DOHH2 (cell line): Measurements from ENCODE around the gene GIPC3.

Experiments used
- H3F3A ChIP-seq: fragments of 200-600 bp; sonication (generic), shearing (Covaris generic); 2 replicates; pipeline ENCODE4 v1.6.0; 2016; ENCODE audit warnings: antibody characterized with exemption, mild to moderate bottlenecking; ENCODE audit not compliant: control insufficient read depth, insufficient read depth
- H3K27ac ChIP-seq: fragments of 200-600 bp; sonication (generic); 2 replicates; pipeline ENCODE4 v1.5.1; 2014; ENCODE audit warnings: low read depth, mild to moderate bottlenecking, low read length, moderate library complexity
- H3K27me3 ChIP-seq: fragments of 200-600 bp; sonication (generic); 2 replicates; pipeline ENCODE4 v1.6.1; 2014; ENCODE audit warnings: mild to moderate bottlenecking, low read length, mixed read lengths; ENCODE audit not compliant: control insufficient read depth
- H3K36me3 ChIP-seq: fragments of 200-600 bp; sonication (generic); 2 replicates; pipeline ENCODE4 v1.6.1; 2014; ENCODE audit warnings: mild to moderate bottlenecking, low read length, moderate library complexity, mixed read lengths; ENCODE audit not compliant: control insufficient read depth
- H3K4me1 ChIP-seq: fragments of 200-600 bp; sonication (generic); 2 replicates; pipeline ENCODE4 v1.6.1; 2014; ENCODE audit warnings: mild to moderate bottlenecking, low read length, mixed read lengths; ENCODE audit not compliant: control insufficient read depth
- H3K4me2 ChIP-seq: fragments of 200-600 bp; sonication (generic); 2 replicates; pipeline ENCODE4 v1.6.0; 2014; ENCODE audit warnings: mild to moderate bottlenecking, low read length, moderate library complexity
- H3K4me3 ChIP-seq: fragments of 200-600 bp; sonication (generic); 2 replicates; pipeline ENCODE4 v1.5.1; 2014; ENCODE audit warnings: mild to moderate bottlenecking, low read length, mixed read lengths
- H3K79me2 ChIP-seq: fragments of 200-600 bp; sonication (generic); 2 replicates; pipeline ENCODE4 v1.6.1; 2014; ENCODE audit warnings: mild to moderate bottlenecking, low read length, mixed read lengths; ENCODE audit not compliant: control insufficient read depth
- H3K9me2 ChIP-seq: fragments of 200-600 bp; sonication (generic); replicated peaks from 2 replicates; pipeline ENCODE4 v1.6.1; 2014; ENCODE audit warnings: mild to moderate bottlenecking, low read length, mixed read lengths; ENCODE audit not compliant: control insufficient read depth
- H3K9me3 ChIP-seq: fragments of 200-600 bp; sonication (generic); 2 replicates; pipeline ENCODE4 v1.6.1; 2014; ENCODE audit warnings: antibody characterized with exemption, low read length, mixed read lengths; ENCODE audit not compliant: control insufficient read depth, insufficient read depth
- H4K20me1 ChIP-seq: fragments of 200-600 bp; sonication (generic); 2 replicates; pipeline ENCODE4 v1.6.0; 2014; ENCODE audit warnings: low read depth, mild to moderate bottlenecking, antibody characterized with exemption, low read length, moderate library complexity; ENCODE audit not compliant: control insufficient read depth, insufficient read depth
- CTCF ChIP-seq: fragments of 200-600 bp; sonication (generic); IDR thresholded peaks from one replicate; pipeline ENCODE4 v1.5.1; 2014; ENCODE audit warnings: antibody characterized with exemption, mild to moderate bottlenecking, low read depth, low read length; ENCODE audit not compliant: poor library complexity, severe bottlenecking
- EZH2phosphoT487 ChIP-seq: fragments of 200-600 bp; sonication (generic); IDR thresholded peaks from 2 replicates; pipeline ENCODE4 v1.6.1; 2017; ENCODE audit warnings: borderline replicate concordance, mild to moderate bottlenecking, antibody characterized with exemption, low read length, moderate library complexity, mixed read lengths

The GIPC3 gene

DNA sequence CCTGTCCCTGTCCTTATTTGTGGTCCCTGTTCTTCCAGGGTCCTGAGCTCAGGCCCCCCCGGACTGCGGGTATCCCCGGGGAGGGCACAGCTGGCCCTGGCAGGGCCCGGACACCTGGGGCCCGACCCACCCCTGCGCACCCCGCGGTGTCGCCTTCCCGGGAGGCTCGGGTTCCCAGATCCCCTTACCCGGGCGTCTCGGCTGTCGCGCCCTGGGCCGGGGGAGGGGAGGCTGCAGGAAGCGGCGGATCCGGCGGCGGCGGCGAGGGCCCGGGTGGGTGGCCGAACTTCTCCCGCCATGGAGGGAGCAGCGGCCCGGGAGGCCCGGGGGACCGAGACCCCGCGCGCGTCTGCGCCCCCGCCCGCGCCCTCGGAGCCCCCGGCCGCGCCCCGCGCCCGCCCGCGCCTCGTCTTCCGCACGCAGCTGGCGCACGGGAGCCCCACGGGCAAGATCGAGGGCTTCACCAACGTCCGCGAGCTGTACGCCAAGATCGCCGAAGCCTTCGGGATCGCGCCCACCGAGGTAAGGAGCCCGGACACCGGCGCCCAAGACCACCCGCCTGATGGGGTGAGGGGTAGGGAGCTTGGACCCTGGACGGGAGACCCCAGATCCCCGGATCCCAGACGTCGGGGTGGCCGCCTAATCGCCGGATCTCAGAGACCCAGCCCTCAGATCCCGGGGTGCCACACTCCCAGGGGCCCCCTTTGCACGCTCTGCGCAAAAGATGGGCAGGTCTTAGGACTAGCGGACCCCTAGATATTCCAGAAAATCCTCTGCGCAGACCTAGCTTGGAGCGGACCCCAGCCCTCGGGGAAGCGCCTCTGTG is at the start of gene GIPC3:
Gene GIPC3, plus strand, starts transcription at position 178 of the 826 bp plus-strand sequence. Its CDS starts 120 bp downstream, at position 298.
- Histone ChIP-seq H4K20me1 (no peaks in the 10 kb centered on the region), H3K27me3 (no peaks in the 10 kb centered on the region), H3K4me1 (no peaks in the 10 kb centered on the region), H3K36me3 (no peaks in the 10 kb centered on the region), H3K9me2 (no peaks in the 10 kb centered on the region), H3K4me3 (no peak within 1 kb of the TSS), H3F3A (no peaks in the 10 kb centered on the region), H3K27ac (no peak within 1 kb of the TSS), H3K4me2 (no peak within 1 kb of the TSS), H3K9me3 (0 out of 2 replicates have a peak, but pooled peaks cover 3% of the 10 kb centered on the region), H3K79me2 (no peaks in the 10 kb centered on the region)
- no peak for TF ChIP-seq EZH2phosphoT487

- Histone ChIP-seq H3K79me2 (no peaks in the 10 kb centered on the region), H3K4me1 (no peaks in the 10 kb centered on the region), H3F3A (no peaks in the 10 kb centered on the region), H4K20me1 (no peaks in the 10 kb centered on the region), H3K4me2 (no peak overlapping the region), H3K9me2 (no peaks in the 10 kb centered on the region), H3K4me3 (no peak overlapping the region), H3K27me3 (no peaks in the 10 kb centered on the region), H3K27ac (no peak overlapping the region), H3K36me3 (peaks cover 53% of the 10 kb centered on the region), H3K9me3 (no peaks in the 10 kb centered on the region)
- TF ChIP-seq EZH2phosphoT487, result no peak
Measured at GRCh38 chr19:3535563-3535965, 49.7 kb upstream of the GIPC3 start.

DNA sequence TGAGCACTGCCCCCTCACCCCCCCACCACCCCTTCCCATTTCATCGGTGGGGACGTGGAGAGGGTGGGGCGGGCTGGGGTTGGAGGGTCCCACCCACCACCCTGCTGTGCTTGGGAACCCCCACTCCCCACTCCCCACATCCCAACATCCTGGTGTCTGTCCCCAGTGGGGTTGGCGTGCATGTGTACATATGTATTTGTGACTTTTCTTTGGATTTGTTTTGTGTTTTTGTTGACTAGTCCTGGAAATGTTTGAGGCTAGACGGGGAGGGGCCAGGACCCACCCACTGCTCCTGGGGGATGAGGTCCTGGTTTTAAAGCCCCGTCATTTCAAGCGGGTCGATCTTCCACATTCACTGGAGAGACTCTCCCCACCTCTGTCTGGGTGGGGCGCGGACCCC is 49.3 kb upstream of the GIPC3 start:
- Histone ChIP-seq H3K4me3 (no peak overlapping the region), H3K4me1 (no peaks in the 10 kb centered on the region), H4K20me1 (no peaks in the 10 kb centered on the region), H3K4me2 (no peak overlapping the region), H3K36me3 (peaks cover 53% of the 10 kb centered on the region), H3K9me2 (no peaks in the 10 kb centered on the region), H3K27me3 (no peaks in the 10 kb centered on the region), H3K9me3 (no peaks in the 10 kb centered on the region), H3K79me2 (no peaks in the 10 kb centered on the region), H3K27ac (no peak overlapping the region), H3F3A (no peaks in the 10 kb centered on the region)
- TF ChIP-seq CTCF (no peak), EZH2phosphoT487 (no peak)

DNA sequence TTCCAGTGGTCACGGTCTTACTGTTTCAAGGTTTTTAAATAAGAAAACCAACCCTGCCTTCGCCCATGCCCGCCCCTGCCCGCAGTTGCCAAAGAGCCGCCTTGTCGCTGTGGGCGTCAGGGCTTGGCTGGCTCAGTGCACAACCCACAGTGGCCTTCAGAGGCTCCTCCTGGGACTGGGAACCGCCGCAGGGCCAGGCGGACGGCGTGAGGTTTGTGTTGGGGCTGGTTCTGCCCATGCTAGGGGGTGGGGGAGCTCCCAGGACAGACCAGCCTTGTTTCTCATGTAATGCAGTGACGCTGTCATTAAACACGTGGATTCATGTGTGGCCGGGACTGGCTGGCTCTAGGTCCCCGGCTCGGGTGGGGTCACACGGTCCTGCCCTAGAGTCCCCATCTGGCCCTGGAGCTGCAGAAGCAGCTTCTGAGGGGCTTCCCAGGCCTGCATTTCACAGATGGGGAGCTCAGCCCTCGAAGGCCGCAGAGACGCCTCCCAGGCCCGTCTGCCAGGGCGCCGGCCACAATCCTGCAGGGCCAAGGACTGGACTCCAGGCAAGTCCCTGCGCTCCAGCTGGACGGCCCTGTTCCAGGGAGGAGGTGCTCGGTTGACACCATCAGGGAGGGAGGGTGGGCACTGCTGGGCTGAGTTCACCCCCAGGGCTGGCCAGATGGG is 48.7 kb upstream of the GIPC3 start:
- no peaks in the 10 kb centered on the region for H4K20me1 ChIP-seq
- H3K9me2 ChIP-seq, result no peaks in the 10 kb centered on the region
- no peaks in the 10 kb centered on the region for H3K9me3 ChIP-seq
- H3F3A ChIP-seq, result no peaks in the 10 kb centered on the region
- H3K4me1 ChIP-seq, result no peaks in the 10 kb centered on the region
- H3K4me2 ChIP-seq, result no peak overlapping the region
- H3K27ac ChIP-seq, result no peak overlapping the region
- H3K27me3 ChIP-seq, result no peaks in the 10 kb centered on the region
- H3K4me3 ChIP-seq, result no peak overlapping the region
- TF ChIP-seq EZH2phosphoT487 (no peak), CTCF (no peak)
- H3K36me3 ChIP-seq, result peaks cover 47% of the 10 kb centered on the region
- no peaks in the 10 kb centered on the region for H3K79me2 ChIP-seq
